HG03045 (cell line): ENCODE measurements around the gene FHIT.

ENCODE experiments used
- ATAC-seq: cut with Tn5 transposase; IDR thresholded peaks from one replicate; pipeline ENCODE4 v1.9.1; 2021; ENCODE audit warnings: mild to moderate bottlenecking, moderate library complexity; ENCODE audit not compliant: unreplicated experiment

Gene FHIT

GRCh38 chr3:60779637-60780036, 471.6 kb downstream of the FHIT start:
- ATAC-seq, result no peak

- no peak for ATAC-seq
These were observed 475.3 kb downstream of the FHIT start for GRCh38 chr3:60775985-60776384.

GRCh38 chr3:60774617-60775016, 476.6 kb downstream of the FHIT start:
- no peak for ATAC-seq

GRCh38 chr3:60772584-60772983, 478.7 kb downstream of the FHIT start:
- no peak for ATAC-seq

- ATAC-seq, result no peak
These were observed 479.5 kb downstream of the FHIT start for GRCh38 chr3:60771766-60772165.

GRCh38 chr3:60770532-60770931, 480.7 kb downstream of the FHIT start:
- no peak for ATAC-seq

GRCh38 chr3:60767536-60767935, 483.7 kb downstream of the FHIT start:
- no peak for ATAC-seq

- ATAC-seq, result no peak
These were observed 485.5 kb downstream of the FHIT start for GRCh38 chr3:60765776-60766175.

- ATAC-seq, result no peak
These were observed 486.4 kb downstream of the FHIT start for GRCh38 chr3:60764870-60765269.

GRCh38 chr3:60760145-60760544, 491.1 kb downstream of the FHIT start:
- no peak for ATAC-seq

- ATAC-seq, result no peak
These were observed 491.8 kb downstream of the FHIT start for GRCh38 chr3:60759439-60759838.

GRCh38 chr3:60758831-60759230, 492.4 kb downstream of the FHIT start:
- ATAC-seq, result no peak

GRCh38 chr3:60758171-60758570, 493.1 kb downstream of the FHIT start:
- no peak for ATAC-seq

GRCh38 chr3:60757724-60758123, 493.5 kb downstream of the FHIT start:
- no peak for ATAC-seq

- no peak for ATAC-seq
These were observed 494.8 kb downstream of the FHIT start for GRCh38 chr3:60756241-60757030.

- no peak for ATAC-seq
These were observed 496.2 kb downstream of the FHIT start for GRCh38 chr3:60755094-60755493.

- ATAC-seq, result no peak
These were observed 496.6 kb downstream of the FHIT start for GRCh38 chr3:60754617-60755016.

GRCh38 chr3:60752809-60753208, 498.4 kb downstream of the FHIT start:
- ATAC-seq, result no peak

GRCh38 chr3:60746695-60747416, 504.4 kb downstream of the FHIT start:
- ATAC-seq, result no peak

GRCh38 chr3:60746043-60746638, 505.1 kb downstream of the FHIT start:
- ATAC-seq, result no peak

GRCh38 chr3:60743631-60744164, 507.6 kb downstream of the FHIT start:
- no peak for ATAC-seq
